Stimulated activated CD4-positive, alpha-beta T cell treated with anti-CD3 and anti-CD28 coated beads, TNF-alpha, amount 100 ng/mL, for 24 hours (primary cell): Measurements from ENCODE around the gene CCDC171.

Source experiments
- DNase-seq, 3 experiments: peaks; one replicate each; pipeline ENCODE4 v3.0.0-alpha.2; 2020; ENCODE audit warnings: low read depth in 3 of 3

Gene CCDC171

GRCh38 chr9:15999422-16000339 lies 446.8 kb downstream of the CCDC171 start:
- no peak for DNase-seq

GRCh38 chr9:16000811-16001210 lies 448.0 kb downstream of the CCDC171 start:
- no peak for DNase-seq

GRCh38 chr9:16001856-16002255 lies 449.0 kb downstream of the CCDC171 start:
- no peak for DNase-seq

DNA sequence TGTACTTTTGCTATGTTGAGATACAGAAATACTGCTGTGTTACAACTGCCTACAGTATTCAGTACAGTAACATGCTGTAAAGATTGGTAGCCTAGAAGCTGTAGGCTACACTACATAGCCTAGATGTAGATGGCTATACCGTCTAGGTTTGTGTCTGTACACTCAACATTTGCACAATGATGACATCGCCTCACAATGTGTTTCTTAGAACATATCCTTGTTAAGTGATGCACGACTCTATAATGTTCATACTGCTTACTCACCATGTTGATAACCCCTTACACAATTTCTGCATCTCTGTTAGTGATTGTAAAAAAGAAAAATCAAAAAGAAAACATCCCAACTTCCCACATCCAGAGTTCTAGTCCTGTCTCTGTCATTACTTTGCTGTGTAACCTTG lies 450.0 kb downstream of the CCDC171 start:
- DNase-seq, result no peak

DNA sequence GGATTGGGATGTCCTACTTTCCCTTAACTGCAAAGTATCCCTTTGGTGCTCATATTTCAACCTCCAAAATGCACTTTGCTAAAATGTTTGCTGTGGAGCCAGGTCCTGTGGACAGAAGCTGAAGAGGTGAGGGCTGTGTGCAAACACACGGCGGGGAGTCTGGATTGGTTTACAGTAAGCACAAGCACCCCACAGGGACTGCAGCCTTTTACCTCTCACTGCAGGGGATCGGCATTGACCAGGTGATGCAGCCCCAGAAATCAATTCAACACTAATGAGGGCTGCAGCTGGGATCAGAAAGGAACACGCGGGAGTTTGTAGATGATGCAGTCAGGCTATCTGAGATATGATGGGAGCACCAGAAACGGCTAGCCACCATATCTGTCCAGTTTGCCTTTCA lies 450.9 kb downstream of the CCDC171 start:
- DNase-seq, result no peak

- DNase-seq, result no peak
Measured at GRCh38 chr9:16004613-16005012, 451.8 kb downstream of the CCDC171 start.

- DNase-seq, result no peak
Measured at GRCh38 chr9:16010221-16010620, 457.4 kb downstream of the CCDC171 start.

DNA sequence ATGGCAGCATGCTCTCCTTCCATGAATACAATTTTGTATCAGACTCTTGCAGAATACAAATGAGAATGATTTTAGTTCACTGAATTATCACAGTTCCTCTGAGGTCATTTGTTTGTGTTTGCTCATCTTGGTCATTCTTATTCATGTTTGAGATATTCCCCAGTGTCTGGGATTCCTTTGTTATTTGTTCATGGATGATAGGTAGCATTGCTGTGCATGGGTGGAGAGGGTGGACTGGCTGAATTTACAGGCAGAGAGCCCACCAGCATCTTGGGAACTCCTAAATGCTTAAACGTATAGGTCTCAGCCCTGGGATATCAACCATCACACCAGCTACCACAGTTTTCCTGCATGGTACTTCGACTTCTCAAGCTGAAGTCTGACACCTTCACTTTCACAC lies 459.8 kb downstream of the CCDC171 start:
- no peak for DNase-seq

DNA sequence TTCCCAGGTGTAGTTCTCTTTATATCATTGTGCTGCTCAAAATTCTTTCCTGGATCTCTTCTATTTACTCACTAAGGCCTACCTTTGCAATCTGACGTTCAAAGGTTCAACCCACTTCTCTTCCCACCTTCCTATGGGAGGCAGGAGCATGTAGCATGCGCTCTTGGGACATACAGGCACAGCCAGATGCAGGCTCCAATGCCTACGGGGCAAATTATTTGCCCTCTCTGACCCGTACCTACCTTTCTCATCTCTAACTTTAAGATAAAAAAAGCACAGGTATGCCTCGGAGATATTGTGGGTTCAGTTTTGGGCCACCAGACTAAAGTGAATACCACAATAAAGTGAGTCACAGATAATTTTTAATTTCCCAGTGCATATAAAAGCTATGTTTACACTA lies 460.5 kb downstream of the CCDC171 start:
- no peak for DNase-seq

DNA sequence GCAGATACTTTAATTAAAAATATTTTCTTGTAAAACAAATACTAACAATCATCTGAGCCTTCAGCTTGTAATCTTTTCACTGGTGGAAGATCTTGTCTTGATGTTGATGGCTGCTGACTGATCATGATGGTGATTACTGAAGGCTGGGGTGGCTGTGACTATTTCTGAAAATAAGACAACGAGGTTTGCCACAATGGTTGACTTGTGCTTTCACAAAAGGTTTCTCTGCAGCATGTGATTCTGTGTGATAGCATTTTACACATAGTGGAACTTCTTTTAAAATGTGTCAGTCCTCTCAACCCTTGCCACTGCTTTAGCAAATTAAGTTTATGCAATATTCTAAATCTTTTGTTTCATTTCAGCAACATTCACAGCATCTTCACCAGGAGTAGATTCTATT lies 461.0 kb downstream of the CCDC171 start:
- no peak for DNase-seq

GRCh38 chr9:16022228-16022627 lies 469.4 kb downstream of the CCDC171 start:
- no peak for DNase-seq

GRCh38 chr9:16023446-16023845 lies 470.6 kb downstream of the CCDC171 start:
- DNase-seq, result no peak
